ENCODE measurements around the gene SETD2.

DNA sequence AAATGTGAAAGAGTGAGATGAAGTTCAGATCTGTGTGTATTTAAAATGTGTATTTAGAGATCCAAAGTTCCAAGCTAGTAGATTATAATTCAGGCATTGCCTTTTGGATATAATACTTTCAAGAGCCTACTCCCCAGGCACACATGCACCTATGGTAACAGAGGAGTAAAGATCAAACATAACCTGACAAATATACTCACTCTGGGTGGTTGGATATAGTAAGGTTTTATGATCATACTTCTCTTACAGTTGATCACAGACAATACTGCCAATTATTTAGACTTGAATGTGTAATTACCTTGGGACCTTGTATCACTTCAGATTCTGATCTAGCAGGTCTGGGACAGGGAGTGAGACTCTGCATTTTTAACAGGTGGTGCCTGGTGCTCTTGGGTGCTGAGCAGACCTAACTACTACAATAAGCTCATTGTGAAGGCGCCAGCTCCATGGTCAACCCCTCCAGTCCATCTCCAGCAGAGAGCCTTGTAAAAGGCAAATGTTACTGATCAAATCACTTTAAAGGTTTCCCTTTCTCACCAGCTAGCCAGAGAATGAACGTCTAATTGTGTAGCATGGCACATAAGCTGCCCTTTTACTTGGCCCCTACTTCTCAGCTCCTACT is 128.9 kb downstream of the SETD2 start:
- TF ChIP-seq POLR2A (IDR thresholded peaks at IDR 0.05; ENCODE audit: extremely low read depth, insufficient read length), result no peak
- TF ChIP-seq, protein P1, sequence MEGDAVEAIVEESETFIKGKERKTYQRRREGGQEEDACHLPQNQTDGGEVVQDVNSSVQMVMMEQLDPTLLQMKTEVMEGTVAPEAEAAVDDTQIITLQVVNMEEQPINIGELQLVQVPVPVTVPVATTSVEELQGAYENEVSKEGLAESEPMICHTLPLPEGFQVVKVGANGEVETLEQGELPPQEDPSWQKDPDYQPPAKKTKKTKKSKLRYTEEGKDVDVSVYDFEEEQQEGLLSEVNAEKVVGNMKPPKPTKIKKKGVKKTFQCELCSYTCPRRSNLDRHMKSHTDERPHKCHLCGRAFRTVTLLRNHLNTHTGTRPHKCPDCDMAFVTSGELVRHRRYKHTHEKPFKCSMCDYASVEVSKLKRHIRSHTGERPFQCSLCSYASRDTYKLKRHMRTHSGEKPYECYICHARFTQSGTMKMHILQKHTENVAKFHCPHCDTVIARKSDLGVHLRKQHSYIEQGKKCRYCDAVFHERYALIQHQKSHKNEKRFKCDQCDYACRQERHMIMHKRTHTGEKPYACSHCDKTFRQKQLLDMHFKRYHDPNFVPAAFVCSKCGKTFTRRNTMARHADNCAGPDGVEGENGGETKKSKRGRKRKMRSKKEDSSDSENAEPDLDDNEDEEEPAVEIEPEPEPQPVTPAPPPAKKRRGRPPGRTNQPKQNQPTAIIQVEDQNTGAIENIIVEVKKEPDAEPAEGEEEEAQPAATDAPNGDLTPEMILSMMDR (IDR thresholded peaks at IDR 0.05; ENCODE audit: low read depth, low read length), result no peak
- TF ChIP-seq, protein P2, sequence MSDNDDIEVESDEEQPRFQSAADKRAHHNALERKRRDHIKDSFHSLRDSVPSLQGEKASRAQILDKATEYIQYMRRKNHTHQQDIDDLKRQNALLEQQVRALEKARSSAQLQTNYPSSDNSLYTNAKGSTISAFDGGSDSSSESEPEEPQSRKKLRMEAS (IDR thresholded peaks at IDR 0.05; ENCODE audit: low read depth, low read length), result no peak
- no peak for TF ChIP-seq MYC (IDR thresholded peaks at IDR 0.05; ENCODE audit: low read depth, low read length)

Data from NB4 (cell line).